GM12891 (cell line): ENCODE results near the gene CACNA1I.

Source experiments
- DNase-seq: peaks from one replicate; pipeline ENCODE4 v3.0.0; 2011; ENCODE audit warnings: low spot score; ENCODE audit not compliant: insufficient read length
- FAIRE-seq: peaks from 2 replicates; lab custom pipeline; 2011; peaks lifted over from hg19 to GRCh38; lab: Jason Lieb, UNC
- PAX5 ChIP-seq: IDR thresholded peaks from 2 replicates; pipeline ENCODE4 v1.6.1; 2011; ENCODE audit warnings: low read length, moderate library complexity, mild to moderate bottlenecking; ENCODE audit not compliant: insufficient read depth, severe bottlenecking
- POLR2A ChIP-seq: IDR thresholded peaks from 2 replicates; pipeline ENCODE4 v1.6.1; 2011; ENCODE audit warnings: low read depth, low read length, control low read depth
- POLR2AphosphoS5 ChIP-seq: IDR thresholded peaks from 2 replicates; pipeline ENCODE4 v1.6.1; 2011; ENCODE audit warnings: low read depth, low read length, control low read depth
- POU2F2 ChIP-seq: IDR thresholded peaks from 2 replicates; pipeline ENCODE4 v1.6.1; 2011; ENCODE audit warnings: low read depth, mild to moderate bottlenecking, control low read depth, low read length, moderate library complexity
- SPI1 ChIP-seq: IDR thresholded peaks from 2 replicates; pipeline ENCODE4 v1.6.1; 2011; ENCODE audit warnings: low read depth, low read length, control low read depth
- TAF1 ChIP-seq: IDR thresholded peaks from 2 replicates; pipeline ENCODE4 v1.6.1; 2011; ENCODE audit warnings: low read depth, low read length, control low read depth

Gene CACNA1I

DNA sequence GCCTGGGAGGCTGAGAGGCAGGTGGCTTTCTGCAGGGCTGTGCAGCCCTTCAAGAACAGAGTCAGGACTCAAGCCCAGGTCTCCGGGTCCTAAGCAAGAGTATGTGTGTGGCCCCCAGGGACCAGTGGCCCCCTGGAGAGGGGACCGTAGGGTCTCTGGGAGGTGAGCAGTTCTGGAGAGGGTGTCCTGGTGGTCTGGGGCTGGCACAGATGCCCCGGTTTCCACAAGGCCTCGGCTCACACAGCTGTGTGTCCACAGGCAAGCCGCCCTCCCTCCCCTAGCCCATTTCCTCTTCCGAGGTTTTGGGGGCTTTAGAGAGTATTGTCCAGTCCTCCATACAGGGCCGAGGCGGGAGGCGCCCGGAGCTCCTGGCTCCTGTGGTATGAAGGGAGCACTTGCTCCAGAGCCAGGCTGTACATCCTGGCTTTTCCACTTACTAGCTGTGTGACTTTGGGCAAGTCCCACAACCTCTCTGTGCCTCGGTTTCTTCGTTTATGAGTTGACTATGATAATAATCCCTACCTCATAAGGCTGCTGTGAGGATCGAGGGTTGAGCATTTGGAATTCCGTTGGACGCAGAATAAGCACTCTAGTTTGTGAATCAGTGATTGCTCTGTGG lies 34.6 kb upstream of the CACNA1I start:
- TF ChIP-seq POU2F2 (no peak), PAX5 (no peak), POLR2AphosphoS5 (no peak), POLR2A (no peak)
- DNase-seq: no peak
- FAIRE-seq: no peak

DNA sequence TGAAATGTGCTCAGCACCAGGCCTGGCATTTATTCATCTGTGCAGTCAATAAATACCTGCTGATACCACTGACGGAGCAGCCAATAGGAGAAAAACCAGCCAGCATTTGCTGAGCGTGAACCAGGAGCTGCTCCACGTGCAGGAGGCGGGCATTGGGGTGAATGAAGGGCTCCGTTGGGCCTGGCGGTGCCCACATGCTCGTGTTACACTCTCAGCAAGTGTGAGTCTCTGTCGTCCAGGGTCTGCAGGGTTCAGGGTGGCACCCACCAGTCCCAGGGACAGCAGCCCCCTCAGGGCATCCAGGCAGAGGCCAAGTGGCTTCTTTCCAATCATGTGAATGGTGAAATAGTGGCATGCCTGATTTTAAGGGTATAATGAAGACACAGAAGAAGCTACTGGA lies 33.8 kb upstream of the CACNA1I start:
- FAIRE-seq (no peak), DNase-seq (no peak)
- TF ChIP-seq POLR2AphosphoS5 (no peak), PAX5 (no peak), TAF1 (no peak)

DNA sequence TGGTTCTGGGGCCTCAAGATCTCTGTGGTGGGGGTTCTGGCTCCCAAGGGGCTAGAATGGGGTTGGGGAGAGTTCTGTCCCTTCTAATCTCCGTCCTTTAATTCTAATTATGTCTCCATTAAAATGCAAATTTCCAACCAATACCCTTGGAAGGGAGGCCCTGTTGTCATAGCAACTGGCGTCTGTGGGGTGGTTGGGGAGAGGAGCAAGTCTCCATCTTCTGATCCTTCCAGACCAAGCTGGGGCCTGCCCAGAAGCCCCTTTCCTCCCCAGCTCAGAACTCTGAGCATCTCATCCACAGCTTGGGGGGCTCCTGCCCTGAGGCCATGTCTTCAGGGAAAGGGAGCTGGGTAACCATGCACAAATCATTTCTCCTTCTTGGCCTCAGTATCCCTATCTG lies 32.6 kb upstream of the CACNA1I start:
- DNase-seq (no peak), FAIRE-seq (no peak)
- TF ChIP-seq POU2F2 (no peak), POLR2A (no peak), POLR2AphosphoS5 (no peak), SPI1 (no peak), TAF1 (no peak), PAX5 (no peak)

DNA sequence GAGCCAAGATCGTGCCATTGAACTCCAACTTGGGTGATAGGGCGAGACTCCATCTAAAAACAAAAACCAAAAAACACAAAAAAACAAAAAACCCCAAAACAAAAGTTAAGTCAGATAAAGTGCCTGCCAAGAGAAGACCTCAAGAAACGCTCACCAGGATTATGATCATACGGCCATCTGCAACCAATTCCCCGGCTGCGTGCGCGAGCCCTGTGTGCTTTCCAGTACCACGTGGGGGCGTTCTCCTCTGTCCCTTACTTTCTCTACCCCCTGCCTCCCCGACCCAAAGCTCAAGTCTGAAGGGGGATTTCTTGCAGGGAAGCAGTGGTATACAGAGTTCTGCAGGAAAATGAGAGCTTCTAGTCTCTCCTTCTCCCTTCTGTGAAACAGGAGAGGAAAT lies 27.5 kb upstream of the CACNA1I start:
- FAIRE-seq (no peak), DNase-seq (no peak)
- no peak for TF ChIP-seq SPI1
- no peak for TF ChIP-seq POLR2A
- TF ChIP-seq TAF1: no peak
- TF ChIP-seq POU2F2: no peak
- no peak for TF ChIP-seq PAX5
- no peak for TF ChIP-seq POLR2AphosphoS5

DNA sequence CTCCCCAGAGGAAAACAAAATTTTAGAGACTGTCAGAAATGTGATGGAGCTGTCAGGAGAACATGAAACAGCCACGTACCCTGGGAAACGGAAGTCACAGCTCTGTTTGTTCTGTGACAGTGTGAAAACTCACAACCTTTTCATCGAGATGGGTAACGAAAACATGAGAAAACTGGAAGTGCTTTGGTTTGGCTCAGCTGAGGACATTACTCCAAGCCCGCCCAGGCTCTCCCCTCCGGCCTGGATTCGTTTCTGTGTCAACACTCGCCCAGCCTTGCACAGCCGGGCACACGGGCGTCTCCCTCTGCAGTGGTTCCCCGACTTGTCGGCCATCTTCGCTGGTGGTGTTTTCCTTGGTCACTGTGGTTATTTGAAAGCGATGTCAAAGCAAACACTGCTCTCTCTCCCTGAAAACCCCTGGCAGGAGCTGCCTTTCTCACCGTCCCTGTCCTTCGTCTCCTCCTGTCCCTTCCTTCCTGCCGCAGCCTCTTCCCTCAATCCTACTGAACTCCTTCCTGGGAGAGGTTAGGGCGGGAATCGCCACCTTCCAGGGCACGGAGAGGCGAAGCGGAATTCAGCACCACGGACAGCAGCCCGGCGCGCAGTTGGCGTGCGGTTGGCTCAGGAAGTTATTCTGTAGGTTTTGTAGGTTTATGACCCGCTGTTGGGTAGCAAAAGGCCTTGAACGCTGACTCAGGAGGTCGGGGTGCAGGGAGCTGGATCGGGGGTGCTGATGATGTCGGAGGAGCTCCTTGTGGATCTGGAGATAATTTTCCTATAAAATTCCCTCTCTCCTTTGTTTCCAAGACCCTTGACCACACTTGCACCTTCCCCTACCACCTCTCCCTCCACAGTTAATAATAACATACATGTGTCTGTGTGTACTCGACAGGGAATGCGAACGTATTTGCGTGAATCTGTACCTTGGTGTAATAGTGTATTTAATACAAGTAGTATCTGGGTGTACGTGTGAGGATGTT lies 24.9 kb upstream of the CACNA1I start:
- DNase-seq (no peak), FAIRE-seq (no peak)
- no peak for TF ChIP-seq SPI1
- TF ChIP-seq POLR2AphosphoS5: no peak
- no peak for TF ChIP-seq TAF1
- no peak for TF ChIP-seq POU2F2
- TF ChIP-seq PAX5: no peak
- TF ChIP-seq POLR2A: no peak

DNA sequence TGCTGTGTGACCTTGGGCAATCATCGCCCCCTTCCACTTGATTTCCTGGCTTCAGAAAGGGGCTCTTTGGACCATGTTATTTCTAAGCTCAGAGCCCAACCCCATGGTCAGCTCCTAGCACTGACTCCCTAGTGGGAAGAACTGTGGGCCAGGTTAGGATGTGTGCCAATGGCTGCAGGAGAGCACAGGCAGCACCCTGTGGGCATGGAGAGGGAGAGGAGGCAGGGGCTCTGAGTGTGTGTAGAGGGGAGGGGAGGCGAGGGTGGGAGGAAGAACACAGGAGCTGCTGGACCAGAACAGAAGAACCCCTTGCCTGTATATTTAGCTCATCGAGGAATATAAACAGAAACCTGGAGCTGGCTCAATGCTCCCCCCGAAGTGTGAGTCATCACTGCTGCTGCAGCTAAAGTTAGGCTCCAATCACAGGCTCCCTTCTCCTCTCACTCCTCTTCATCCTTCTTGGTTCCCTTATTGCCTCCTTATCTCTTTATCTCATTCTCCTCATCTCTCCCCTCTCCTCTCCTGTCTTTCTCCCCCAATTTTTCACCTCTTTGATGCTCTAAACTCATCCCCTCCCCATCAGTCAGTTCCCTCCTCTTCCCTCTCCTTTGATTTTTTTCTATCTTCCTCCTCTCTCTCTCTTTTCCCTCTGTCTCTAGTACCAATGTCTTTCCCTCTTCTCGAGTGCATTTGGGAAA lies 23.5 kb upstream of the CACNA1I start:
- DNase-seq (no peak), FAIRE-seq (no peak)
- TF ChIP-seq POU2F2 (no peak), POLR2A (no peak), TAF1 (no peak), PAX5 (no peak), POLR2AphosphoS5 (no peak), SPI1 (no peak)

DNA sequence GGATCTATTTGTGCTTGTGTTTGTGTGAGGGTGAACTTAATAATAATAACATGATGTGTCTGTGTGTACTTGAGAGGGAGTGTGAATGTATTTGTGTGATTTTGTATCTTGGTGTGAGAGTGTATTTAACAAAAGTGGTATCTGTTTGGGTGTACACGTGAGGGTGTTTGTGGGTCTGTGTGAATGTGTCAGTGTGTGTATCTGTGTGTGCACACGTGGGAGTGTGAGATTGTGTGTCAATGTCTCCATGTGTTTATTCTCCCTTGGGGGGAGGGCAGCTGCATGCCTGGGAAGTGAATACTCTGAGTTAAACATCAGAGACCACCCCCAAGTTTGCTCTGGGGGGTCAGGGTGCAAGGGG lies 23.0 kb upstream of the CACNA1I start:
- TF ChIP-seq PAX5 (no peak), POLR2A (no peak), POLR2AphosphoS5 (no peak), POU2F2 (no peak), SPI1 (no peak), TAF1 (no peak)
- FAIRE-seq (no peak), DNase-seq (no peak)

DNA sequence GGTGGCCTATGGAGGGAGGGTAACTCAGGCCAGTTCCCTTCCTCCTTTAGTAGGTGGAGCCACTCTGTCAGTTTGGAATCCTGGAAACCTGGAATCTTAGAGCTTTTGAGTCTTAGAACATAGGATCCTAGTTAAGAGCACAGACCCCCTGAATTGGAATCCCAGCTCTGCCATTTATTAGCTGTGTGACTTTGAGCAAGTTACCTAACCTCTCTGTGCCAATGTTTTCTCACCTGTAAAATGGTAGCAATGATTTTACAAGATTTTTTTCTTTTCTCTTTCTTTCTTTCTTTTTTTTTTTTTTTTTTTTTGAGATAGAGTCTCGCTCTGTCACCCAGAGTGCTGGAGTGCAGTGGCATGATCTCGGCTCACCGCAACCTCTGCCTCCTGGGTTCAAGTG lies 17.1 kb upstream of the CACNA1I start:
- FAIRE-seq: no peak
- TF ChIP-seq POLR2AphosphoS5 (no peak), TAF1 (no peak), PAX5 (no peak), POU2F2 (no peak), POLR2A (no peak), SPI1 (no peak)

DNA sequence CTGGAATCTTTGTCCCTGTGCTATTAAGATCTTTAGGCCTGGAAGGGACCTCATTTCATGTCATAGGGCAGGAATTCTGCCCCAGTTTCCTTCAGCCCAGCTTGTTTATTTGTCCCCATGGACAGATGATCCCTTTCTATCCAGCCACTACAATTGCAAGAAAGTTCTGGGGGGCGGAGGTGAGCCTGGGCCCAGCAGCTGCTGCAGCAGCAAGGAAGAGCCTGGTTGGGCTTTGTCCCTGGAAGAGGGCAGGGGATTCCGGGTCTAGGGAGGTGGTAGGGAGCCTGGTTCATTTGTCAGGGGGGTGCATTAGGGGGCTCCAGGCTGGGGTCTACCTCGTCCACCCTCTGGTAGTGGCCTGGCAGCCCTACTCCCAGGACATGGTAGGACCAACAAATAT lies 16.4 kb upstream of the CACNA1I start:
- TF ChIP-seq PAX5: no peak
- no peak for TF ChIP-seq POLR2AphosphoS5
- TF ChIP-seq SPI1: no peak
- TF ChIP-seq POLR2A: no peak
- no peak for TF ChIP-seq TAF1
- no peak for TF ChIP-seq POU2F2
- DNase-seq: no peak
- FAIRE-seq: no peak

More for the DNA sequence above, 17.1 kb upstream of the CACNA1I start:
- no peak for DNase-seq
